PFSK-1 (cell line): Measurements from ENCODE around the gene SEZ6L2.

ENCODE experiments used
- POLR2AphosphoS5 ChIP-seq: IDR thresholded peaks from 2 replicates; pipeline ENCODE4 v1.6.1; 2012; ENCODE audit warnings: low read depth, mild to moderate bottlenecking, control low read depth, low read length, moderate library complexity
- SIN3A ChIP-seq: IDR thresholded peaks from 2 replicates; pipeline ENCODE4 v1.6.1; 2012; ENCODE audit warnings: mild to moderate bottlenecking, low read length, moderate library complexity, borderline replicate concordance; ENCODE audit not compliant: insufficient read depth

GRCh38 chr16:29836623-29837022 is 62.7 kb downstream of the SEZ6L2 start:
- no peak for TF ChIP-seq SIN3A
- no peak for TF ChIP-seq POLR2AphosphoS5
